NT2/D1 (cell line): ENCODE results near the gene HBG1.

ENCODE experiments used
- SUZ12 ChIP-seq: IDR thresholded peaks from 2 replicates; pipeline ENCODE4 v1.6.1; 2011; ENCODE audit not compliant: insufficient read length, insufficient read depth; ENCODE audit errors: extremely low read depth
- YY1 ChIP-seq: IDR thresholded peaks from 2 replicates; pipeline ENCODE4 v1.6.1; 2011; ENCODE audit not compliant: insufficient read length, insufficient read depth
- ZNF274 ChIP-seq: IDR thresholded peaks from 2 replicates; pipeline ENCODE4 v1.6.1; 2011; ENCODE audit warnings: mild to moderate bottlenecking, low read depth, low read length

- TF ChIP-seq YY1 (no peak), ZNF274 (no peak), SUZ12 (no peak)
Measured at GRCh38 chr11:5239046-5239445, 10.6 kb downstream of the HBG1 start.
